Liver (tissue), 9 donors: ENCODE data around the gene NSD1. TPM values are rescaled to one million over a fixed set of nuclear protein-coding genes. Genes with fewer than 3 reads are reported as not detected.

Source experiments
- DNase-seq: peaks from one replicate; pipeline ENCODE4 v3.0.0-alpha.2; 2017; ENCODE audit warnings: low spot score
- H3K27ac ChIP-seq, 2 donors: one replicate each; pipeline ENCODE4 v1.7.0; 2013; ENCODE audit warnings: inconsistent platforms in 2 of 2, low read length in 2 of 2, control low read depth in 1 of 2, low read depth in 1 of 2, mild to moderate bottlenecking in 1 of 2
- H3K27me3 ChIP-seq, 4 donors: one replicate each; pipeline versions ENCODE4 v1.6.1 to v1.7.0; 2013; ENCODE audit warnings: low read length in 3 of 4, inconsistent platforms in 1 of 4, mild to moderate bottlenecking in 1 of 4, moderate library complexity in 1 of 4; ENCODE audit not compliant: control insufficient read depth in 4 of 4, insufficient read depth in 4 of 4
- H3K36me3 ChIP-seq, 4 donors: one replicate each; pipeline versions ENCODE4 v1.6.1 to v1.7.0; 2013; ENCODE audit warnings: low read length in 3 of 4, mild to moderate bottlenecking in 3 of 4, low read depth in 1 of 4, moderate library complexity in 1 of 4; ENCODE audit not compliant: control insufficient read depth in 4 of 4, insufficient read depth in 3 of 4
- H3K4me1 ChIP-seq, 4 donors: one replicate each; pipeline versions ENCODE4 v1.6.1 to v1.7.0; 2013; ENCODE audit warnings: low read length in 3 of 4, mild to moderate bottlenecking in 3 of 4, moderate library complexity in 1 of 4; ENCODE audit not compliant: control insufficient read depth in 4 of 4, insufficient read depth in 4 of 4
- H3K4me3 ChIP-seq, 3 donors: one replicate each; pipeline versions ENCODE4 v1.6.1 to v1.7.0; 2013; ENCODE audit warnings: low read length in 3 of 3, control low read depth in 1 of 3, low read depth in 1 of 3, mild to moderate bottlenecking in 1 of 3
- H3K9ac ChIP-seq, 2 donors: one replicate each; pipeline ENCODE4 v1.7.0; 2013; ENCODE audit warnings: low read length in 2 of 2, mild to moderate bottlenecking in 2 of 2, moderate library complexity in 2 of 2, control low read depth in 1 of 2, low read depth in 1 of 2
- H3K9me3 ChIP-seq, 4 donors: one replicate each; pipeline versions ENCODE4 v1.6.1 to v1.7.0; 2013; ENCODE audit warnings: low read length in 3 of 4; ENCODE audit not compliant: control insufficient read depth in 4 of 4
- EGR1 ChIP-seq, 2 donors: IDR thresholded peaks; 2 replicates each; pipeline ENCODE4 v1.6.1; 2016 to 2018; ENCODE audit warnings: antibody characterized with exemption in 2 of 2, low read depth in 2 of 2
- FOXA1 ChIP-seq: IDR thresholded peaks from 2 replicates; pipeline ENCODE4 v1.6.1; 2016; ENCODE audit warnings: antibody characterized with exemption
- FOXA2 ChIP-seq: IDR thresholded peaks from 2 replicates; pipeline ENCODE4 v1.6.1; 2016; ENCODE audit warnings: antibody characterized with exemption
- HNF4A ChIP-seq, 2 donors: conservative IDR thresholded peaks; 2 replicates each; pipeline ENCODE4 v1.6.1; 2016; ENCODE audit warnings: antibody characterized with exemption in 2 of 2, mild to moderate bottlenecking in 2 of 2
- HNF4G ChIP-seq: IDR thresholded peaks from 2 replicates; pipeline ENCODE4 v1.6.1; 2016; ENCODE audit warnings: antibody characterized with exemption
- MAX ChIP-seq: IDR thresholded peaks from 2 replicates; pipeline ENCODE4 v1.6.1; 2016; ENCODE audit warnings: antibody characterized with exemption
- NR2F2 ChIP-seq: IDR thresholded peaks from 2 replicates; pipeline ENCODE4 v1.6.1; 2016; ENCODE audit warnings: antibody characterized with exemption
- REST ChIP-seq: IDR thresholded peaks from 2 replicates; pipeline ENCODE4 v1.6.1; 2016; ENCODE audit warnings: antibody characterized with exemption, mild to moderate bottlenecking
- RXRA ChIP-seq, 2 donors: IDR thresholded peaks; 2 replicates each; pipeline ENCODE4 v1.6.1; 2017 to 2018; ENCODE audit warnings: antibody characterized with exemption in 2 of 2, mild to moderate bottlenecking in 1 of 2
- TAF1 ChIP-seq: conservative IDR thresholded peaks from 2 replicates; pipeline ENCODE4 v1.6.1; 2016; ENCODE audit warnings: antibody characterized with exemption, mild to moderate bottlenecking
- YY1 ChIP-seq: IDR thresholded peaks from 2 replicates; pipeline ENCODE4 v1.6.1; 2016; ENCODE audit warnings: antibody characterized with exemption, mild to moderate bottlenecking
- ZBTB33 ChIP-seq: IDR thresholded peaks from 2 replicates; pipeline ENCODE4 v1.6.1; 2016; ENCODE audit warnings: antibody characterized with exemption
- WGBS: extraction: QIAGEN DNeasy Blood & Tissue Kit; methylation state at CpG from one replicate; pipeline ENCODE4 v1.1.7; 2013; 5-methylcytosine and 5-hydroxymethylcytosine counted together
- polyA plus RNA-seq, 2 donors: library from polyadenylated mRNA; stranded (reverse) in 1 of 2; unstranded in 1 of 2; fragments of 200-250 nt in 1 of 2; fragments of >200 nt in 1 of 2; fragmentation: Nextera tagmentation in 1 of 2; extraction: Ambion mirVana in 1 of 2; gene quantifications; one replicate each; pipeline versions ENCODE4 v1.2.1 to v1.2.3, GENCODE V29; 2013 to 2015
- total RNA-seq, 2 donors: library from RNA; depleted of rRNA; stranded (reverse); fragments of >200 nt; gene quantifications; one replicate each; pipeline ENCODE4 v1.2.3, GENCODE V29; 2014
- donor health status: healthy.
- donor health status: healthy.
- donor health status: healthy.
- donor health status: healthy.
- donor health status: healthy.

NSD1 gene
- total and polyA plus RNA-seq, 4 donors = 5.3 to 34.1 (median 19.3) TPM

- Histone ChIP-seq H3K27ac (no peak overlapping the region), H3K27me3 (no peaks in the 10 kb centered on the region), H3K4me1 (no peaks in the 10 kb centered on the region), H3K36me3 (peaks cover 1 to 18% (median 13%) of the 10 kb centered on the region in 4 donors), H3K9me3 (no peaks in the 10 kb centered on the region), H3K4me3 (no peak overlapping the region), H3K9ac (no peak overlapping the region)
- TF ChIP-seq REST (no peak), MAX (no peak), FOXA2 (no peak)
- WGBS = 90% methylated on average over 6 of the region's 6 CpGs
- no peak for DNase-seq
Measured at GRCh38 chr5:177154003-177154643, 20.6 kb downstream of the NSD1 start.

- H3K36me3 ChIP-seq = peaks cover 2 to 9% (median 4%) of the 10 kb centered on the region in 4 donors
- no peaks in the 10 kb centered on the region for H3K27me3 ChIP-seq
- H3K4me3 ChIP-seq = no peak overlapping the region
- TF ChIP-seq HNF4A (conservative IDR thresholded peaks at IDR 0.05) = no peak
- TF ChIP-seq FOXA1 = no peak
- no peak for TF ChIP-seq NR2F2
- TF ChIP-seq HNF4G = no peak
- no peak for TF ChIP-seq REST
- no peak for TF ChIP-seq RXRA (IDR thresholded peaks at IDR 0.05)
- TF ChIP-seq ZBTB33 = no peak
- TF ChIP-seq TAF1 = no peak
- TF ChIP-seq EGR1 (IDR thresholded peaks at IDR 0.05; ENCODE audit: low read depth in 2 of 2) = no peak
- TF ChIP-seq MAX = no peak
- no peak for TF ChIP-seq YY1
- H3K9ac ChIP-seq = no peak overlapping the region
- H3K4me1 ChIP-seq = no peaks in the 10 kb centered on the region
- WGBS = 98% methylated on average over 6 of the region's 6 CpGs
- H3K27ac ChIP-seq = no peak overlapping the region
- no peaks in the 10 kb centered on the region for H3K9me3 ChIP-seq
- no peak for DNase-seq
Measured at GRCh38 chr5:177162379-177162778, 28.8 kb downstream of the NSD1 start.
